CD4-positive, alpha-beta T cell treated with Interleukin-10 for 1 hour (primary cell): ENCODE results near the gene PRR36.

Source experiments
- DNase-seq: peaks from one replicate; pipeline ENCODE4 v3.0.0-alpha.2; 2020

Gene PRR36

DNA sequence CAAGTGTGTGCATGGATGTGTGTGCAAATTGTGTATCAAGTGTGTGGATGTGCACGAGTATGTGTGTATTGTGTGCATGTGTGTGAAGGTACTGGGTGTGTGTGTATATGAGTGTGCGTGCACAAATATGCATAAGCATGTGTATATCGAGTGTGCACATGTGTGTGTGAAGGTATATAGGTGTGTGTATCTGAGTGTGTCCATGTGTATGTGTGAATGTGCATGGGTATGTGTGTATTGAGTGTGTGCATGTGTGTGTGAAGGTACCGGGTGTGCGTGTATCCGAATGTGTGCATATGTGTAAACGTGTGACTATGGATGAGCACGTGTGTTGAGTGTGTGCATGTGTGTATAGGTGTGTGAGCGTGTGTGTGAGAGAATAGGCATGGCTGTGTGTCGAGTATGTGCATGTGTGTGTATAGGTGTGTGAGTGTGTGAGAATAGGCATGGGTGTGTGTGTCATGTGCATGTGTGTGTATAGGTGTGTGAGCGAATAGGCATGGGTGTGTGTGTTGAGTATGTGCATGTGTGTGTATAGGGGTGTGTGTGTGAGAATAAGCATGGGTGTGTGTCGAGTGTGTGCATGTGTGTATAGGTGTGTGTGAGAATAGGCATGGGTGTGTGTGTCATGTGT lies 31.4 kb downstream of the PRR36 start:
- no peak for DNase-seq

- no peak for DNase-seq
Measured at GRCh38 chr19:7841751-7842660, 32.2 kb downstream of the PRR36 start.

DNA sequence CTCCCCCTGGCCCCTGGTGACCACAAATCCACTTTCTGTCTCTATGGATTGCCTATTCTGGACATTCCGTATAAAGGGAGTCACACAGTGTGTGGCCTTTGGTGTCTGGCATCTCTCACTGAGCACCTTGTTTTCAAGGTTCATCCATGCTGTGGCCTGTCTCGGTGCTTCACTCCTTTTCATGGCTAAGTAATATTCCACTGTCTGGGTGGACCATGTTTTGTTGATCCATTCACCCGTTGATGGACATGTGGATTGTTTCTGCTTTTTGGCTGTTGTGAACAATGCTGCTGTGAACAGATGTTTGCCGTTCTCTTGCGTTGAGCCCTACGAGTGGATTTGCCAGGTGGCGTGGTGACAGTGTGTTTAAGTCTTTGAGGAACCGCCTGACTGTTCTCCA lies 33.6 kb downstream of the PRR36 start:
- DNase-seq, result no peak

- no peak for DNase-seq
Measured at GRCh38 chr19:7839476-7839875, 34.7 kb downstream of the PRR36 start.

DNA sequence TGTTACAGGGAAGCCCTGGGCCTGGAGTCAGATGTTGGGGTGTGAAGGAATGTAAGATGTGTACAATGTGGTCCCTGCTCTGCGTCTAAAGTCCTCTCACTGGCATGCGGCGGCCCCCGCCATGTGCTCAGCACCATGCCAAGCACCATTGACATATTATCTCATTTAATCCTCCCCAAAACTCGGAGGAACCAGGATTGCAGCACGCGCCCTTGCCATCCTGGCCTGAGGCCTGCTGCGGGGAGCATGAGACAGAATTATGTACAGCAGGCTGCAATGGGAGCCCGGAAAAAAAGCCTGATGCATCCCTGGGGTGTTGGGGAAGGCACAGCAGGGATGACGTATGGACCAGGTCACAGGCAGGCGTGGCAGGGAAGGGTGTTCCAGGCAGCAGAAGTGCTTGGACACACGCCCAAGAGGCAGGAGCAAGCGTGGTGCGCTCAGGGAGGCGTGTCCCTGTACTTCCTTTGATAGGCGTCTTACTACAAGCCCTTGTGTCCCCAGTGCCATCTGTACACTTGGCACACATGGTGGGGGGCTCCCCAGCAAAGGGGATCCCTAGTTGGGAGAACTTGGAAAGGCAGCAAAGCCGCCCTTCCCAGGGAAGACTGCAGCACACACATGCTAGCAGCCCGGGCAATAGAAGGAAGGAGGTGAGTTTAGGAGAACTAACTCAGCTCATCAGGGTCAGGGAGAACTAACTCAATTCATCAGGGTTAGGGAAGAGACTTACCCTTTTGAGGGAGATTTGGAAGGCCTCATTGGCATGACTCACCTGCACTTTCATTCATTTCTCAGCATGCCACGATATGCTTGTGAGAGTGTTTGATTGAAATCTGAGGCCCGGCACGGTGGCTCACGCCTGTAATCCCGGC lies 40.7 kb downstream of the PRR36 start:
- no peak for DNase-seq

DNA sequence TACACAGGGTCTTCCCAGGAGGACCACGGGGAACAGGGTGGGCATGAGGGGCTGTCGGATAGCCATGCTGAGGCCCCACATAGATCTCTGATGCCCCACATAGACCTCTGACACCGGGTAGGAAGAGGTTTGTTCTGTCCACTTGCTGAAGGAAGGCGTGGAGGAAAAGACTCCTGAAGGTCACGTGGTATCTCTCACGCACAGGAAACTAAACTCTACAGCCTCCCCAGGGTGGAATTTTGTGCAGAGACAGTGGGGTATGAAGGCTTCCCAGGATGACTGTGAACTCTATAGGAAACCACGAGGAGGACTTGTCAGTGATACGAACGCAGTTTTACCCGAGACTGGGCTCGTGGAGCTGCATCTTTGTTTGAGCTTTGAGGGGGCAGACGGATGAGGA lies 41.4 kb downstream of the PRR36 start:
- DNase-seq, result no peak

- no peak for DNase-seq
Measured at GRCh38 chr19:7832009-7832408, 42.2 kb downstream of the PRR36 start.

GRCh38 chr19:7831452-7831851 lies 42.7 kb downstream of the PRR36 start:
- no peak for DNase-seq

DNA sequence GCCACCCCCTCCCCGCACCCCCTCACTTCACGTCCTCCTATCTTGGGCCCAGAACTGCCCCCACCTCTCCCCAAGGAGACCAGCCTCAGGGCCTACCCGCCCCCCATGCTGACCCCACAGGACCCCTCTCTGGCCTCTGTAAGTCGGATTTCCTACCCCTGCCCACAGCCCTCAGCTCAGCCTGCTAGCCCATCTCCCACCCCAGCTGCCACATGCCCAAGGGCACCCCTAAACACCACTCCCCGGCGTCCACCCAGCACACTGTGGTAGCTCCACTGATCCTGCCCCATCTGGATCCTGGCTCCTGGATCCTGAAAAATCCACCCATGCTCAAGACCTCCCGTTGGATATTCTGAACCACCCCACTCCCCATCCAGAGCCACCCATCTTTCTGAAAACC lies 43.4 kb downstream of the PRR36 start:
- DNase-seq, result no peak

- DNase-seq, result no peak
Measured at GRCh38 chr19:7830272-7830771, 43.9 kb downstream of the PRR36 start.

DNA sequence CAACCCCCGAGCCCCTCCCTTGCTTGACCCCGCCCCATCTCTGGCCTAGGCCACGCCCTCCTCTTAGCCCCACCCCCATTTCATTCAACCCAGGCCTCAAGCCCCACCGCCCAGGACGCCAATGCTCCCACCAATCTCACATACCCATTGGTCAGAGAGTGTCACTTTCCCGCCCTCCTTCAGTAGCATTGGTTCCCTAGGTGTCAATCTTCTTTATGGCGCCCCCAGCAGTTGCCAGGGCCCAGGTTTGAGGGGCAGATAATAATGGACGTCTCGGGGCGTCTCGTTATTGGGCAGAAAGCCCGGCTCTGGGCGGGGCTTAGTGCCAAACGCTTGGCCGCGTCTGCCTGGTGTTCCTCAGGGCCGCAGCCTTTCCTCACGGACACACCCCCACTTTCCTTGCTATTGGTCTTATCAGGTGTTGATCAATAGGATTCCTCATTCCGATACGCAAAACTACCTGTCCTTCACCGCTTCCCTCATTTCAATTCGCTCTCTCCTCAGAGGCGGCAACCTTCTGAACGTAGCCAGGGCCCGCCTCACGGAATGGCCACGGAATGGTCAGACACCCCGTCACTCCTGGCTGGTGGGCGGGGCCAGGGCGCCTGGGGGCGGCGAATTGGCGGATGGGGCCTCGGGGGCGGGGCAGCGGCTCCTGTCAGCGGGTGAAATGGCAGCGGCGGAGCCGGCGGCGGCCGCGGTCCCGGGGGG lies 44.5 kb downstream of the PRR36 start, which contains the start of gene EVI5L:
Gene EVI5L (plus strand): TSS at position 658 of the 711 bp plus-strand sequence. CDS start 16,325 bp downstream, outside the sequence.
- DNase-seq, result peak; percentile 100

DNA sequence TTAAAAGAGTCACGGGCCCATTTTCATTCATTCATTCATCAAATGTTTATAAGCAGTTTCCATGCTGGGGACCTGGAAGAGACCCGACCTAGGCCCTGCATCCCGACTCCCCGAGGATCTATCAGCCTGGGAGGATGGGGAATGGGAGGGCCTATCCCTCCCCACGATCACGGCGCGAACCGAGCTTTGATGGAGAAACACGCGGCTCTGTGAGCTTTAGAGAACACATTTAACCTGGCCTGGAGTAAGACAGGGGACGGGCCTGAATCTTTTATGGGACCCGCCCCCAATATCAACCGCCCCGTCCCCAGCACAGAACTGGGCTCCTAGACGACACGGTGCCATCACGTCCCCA lies 45.0 kb downstream of the PRR36 start:
- no peak for DNase-seq

GRCh38 chr19:7823686-7824301 lies 50.4 kb downstream of the PRR36 start:
- DNase-seq, result no peak

DNA sequence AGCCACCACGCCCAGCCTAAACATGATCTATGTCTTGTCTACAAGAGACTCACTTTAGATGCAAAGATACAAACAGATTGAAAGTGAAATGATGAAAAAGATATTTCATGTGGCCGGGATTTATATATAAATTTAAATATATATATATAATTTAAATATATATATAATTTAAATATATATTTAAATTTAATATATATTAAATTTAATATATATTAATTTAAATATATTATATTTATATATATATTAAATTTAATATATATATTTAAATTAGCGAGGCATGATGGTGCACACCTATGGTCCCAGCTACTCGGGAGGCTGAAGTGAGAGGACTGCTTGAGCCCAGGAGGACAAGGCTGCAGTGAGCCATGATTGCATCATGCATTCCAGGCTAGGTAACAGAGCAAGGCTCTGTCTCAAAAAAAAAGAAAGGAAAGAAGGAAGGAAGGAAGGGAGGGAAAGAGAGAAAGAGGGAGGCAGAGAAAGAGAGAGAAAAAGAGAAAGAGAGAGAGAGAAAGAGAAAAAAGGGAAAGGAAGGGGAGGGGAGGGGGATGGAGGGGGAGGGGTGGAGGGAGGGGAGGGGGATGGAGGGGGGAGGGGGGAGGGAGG lies 51.2 kb downstream of the PRR36 start:
- DNase-seq, result no peak

GRCh38 chr19:7820588-7820987 lies 53.6 kb downstream of the PRR36 start:
- DNase-seq, result no peak

- DNase-seq, result no peak
Measured at GRCh38 chr19:7819337-7819736, 54.9 kb downstream of the PRR36 start.

- DNase-seq, result no peak
Measured at GRCh38 chr19:7818806-7819205, 55.4 kb downstream of the PRR36 start.
